DMS 273 (cell line): ENCODE results near the gene MMP20.

Experiments used
- DNase-seq: peaks from one replicate; lab custom pipeline; 2025; ENCODE audit not compliant: unreplicated experiment; lab: John Stamatoyannopoulos, UW

Gene MMP20

DNA sequence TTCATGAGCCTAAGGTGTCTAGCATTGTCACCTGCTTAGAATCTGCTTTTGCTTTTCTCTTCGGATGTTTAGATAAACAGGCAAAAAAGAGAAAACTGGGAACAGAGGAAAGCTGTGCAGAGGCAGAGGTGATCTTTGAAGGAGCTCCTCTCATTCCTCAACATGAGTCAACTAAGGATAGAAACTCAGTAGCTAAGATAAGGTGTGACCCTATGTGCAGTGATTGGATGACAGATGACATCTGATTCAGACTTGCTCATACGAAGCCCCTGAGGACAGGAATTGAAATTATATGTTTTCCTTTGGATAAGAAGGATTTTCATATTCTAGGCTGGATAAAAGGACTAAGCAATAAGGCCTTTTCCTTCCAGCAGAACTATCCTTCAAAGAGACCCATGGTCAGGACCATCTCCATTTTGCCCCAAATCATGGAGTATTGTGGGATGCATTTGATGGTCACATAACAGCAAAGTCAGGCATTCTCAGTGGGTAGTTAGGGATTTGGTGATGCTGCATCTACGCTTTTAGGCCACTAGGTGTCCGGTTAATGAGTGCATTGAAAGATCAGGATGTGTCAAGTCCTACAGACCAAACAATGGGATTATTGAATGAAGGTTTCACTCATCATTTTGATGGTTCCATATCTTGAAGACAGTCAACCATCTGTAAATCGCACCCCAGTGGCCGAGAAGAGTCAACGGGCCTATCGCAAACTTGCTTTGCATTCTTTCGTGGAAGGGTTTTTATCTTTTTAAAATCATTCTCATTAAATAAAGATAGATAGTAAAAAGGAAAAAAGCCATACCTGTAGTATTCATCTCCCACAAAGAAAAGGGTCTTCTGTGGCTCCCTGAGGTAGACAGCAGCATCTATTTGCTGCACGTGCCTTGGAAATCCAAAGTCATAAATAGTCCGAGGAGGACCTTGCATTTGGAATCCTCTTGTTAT lies 32.2 kb downstream of the MMP20 start:
- peak; percentile 25 for DNase-seq

DNA sequence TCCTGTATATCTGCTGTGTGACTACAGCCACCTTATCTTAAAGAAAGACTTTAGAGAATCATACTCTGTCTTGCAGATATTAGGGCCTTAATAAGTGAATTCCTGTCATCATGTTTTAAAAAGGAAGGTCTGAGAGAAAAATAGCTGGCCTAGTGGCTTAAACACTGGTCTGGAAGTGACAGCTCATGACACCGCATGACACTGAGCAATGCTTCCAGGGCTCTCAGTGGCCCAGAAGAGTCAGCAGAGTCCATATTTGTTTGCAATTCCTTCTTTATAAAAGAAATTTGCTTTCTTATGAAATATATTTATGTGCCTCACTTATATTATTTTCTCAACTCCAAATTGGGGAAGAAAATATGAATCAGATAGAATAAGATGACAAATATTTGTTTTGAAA lies 33.0 kb downstream of the MMP20 start:
- no peak for DNase-seq

DNA sequence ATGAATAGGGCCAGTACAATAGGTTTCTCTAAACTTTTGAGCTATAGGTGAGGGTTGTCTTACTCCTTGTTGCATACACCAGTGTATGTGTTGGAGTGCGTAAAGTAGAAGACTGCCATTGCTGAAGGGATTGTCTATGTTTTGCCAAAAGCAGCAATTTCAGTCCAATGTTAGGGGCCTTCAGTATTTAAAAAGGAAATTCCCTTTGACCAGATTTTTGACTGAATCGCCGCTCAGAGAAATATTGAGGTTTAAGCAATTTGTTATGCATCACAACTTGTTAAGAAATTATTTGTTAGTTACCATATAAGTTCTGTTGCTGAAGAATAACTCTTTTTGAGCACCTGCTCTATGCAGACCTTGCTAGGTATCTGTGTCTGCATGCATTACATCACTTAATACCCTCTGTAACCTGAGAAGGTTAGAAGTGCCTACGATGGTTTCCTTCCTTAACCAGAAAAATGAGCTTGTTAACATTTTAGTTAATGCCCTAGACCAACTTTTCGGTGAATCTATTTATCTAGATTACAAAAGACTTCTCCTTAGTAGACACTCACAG lies 33.9 kb downstream of the MMP20 start:
- DNase-seq: no peak

DNA sequence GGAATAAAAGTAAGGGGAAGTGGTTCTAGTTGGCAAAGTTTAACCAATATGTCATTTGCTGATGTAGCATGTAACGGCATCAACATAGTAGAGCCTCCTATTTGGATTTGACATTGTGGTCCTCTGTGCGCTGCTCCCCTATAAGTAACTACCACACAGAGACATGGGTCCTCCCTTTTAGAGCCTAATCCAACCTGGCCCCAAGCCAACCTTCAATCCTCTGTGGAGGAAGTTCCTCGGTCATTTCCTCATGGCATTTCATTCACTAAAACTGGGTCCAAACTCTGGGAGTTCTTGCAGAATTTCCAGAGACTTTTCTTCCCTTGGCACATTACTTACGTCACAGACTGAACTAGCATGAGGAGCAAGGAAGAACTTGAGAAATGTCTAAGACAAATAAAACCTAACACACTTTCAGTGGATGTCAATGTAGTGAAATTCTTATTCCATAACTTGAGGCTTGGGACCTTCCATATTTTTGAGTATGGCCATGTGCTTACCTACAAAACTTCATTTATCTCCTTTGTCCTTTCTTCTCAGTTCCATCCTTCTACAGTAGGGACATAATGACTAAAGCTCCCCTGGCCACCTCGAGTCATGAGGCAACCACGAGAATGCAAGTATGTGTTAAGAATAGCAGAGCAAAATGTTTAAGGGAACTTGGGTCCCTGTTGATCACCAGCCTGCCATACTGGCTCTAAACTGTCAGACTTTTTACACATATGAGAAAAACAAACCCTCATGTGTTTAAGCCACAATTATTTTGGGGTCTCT lies 34.7 kb downstream of the MMP20 start:
- DNase-seq: no peak

DNA sequence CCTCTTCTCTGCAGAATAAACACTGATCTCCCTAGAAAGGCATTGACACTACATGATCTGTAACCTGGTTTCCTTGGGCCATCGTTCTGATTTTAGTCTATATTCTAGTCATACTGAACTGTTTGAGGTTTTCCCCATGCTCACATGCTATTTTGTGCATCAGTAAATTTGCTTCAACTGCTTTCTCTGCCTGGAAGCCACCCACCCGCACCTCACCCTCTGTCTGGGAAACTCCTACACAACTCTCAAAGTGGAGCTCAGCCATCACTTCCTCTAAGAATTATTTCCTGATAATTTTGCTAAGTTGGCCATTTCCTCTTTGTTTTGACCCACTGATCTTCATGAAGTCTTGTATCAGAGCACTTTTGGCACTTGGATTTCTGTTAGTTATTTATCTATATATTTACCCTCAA lies 36.1 kb downstream of the MMP20 start:
- DNase-seq: no peak

DNA sequence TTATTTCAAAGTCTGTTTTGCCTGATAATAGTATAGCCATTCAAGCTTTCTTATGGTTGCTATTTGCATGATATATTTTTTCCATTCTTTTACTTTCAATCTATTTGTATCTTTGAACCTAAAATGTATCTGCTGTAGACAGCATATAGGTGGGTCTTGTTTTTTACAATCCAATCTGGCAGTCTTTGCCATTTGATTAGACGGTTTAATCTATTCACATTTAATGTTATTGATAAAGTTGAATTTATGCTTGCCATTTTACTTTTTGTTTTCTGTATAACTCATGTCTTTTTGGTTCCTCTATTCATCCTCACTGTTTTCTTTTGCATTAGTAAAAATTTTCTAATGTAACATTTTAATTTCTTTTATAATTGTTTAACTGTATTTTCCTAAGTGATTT lies 37.4 kb downstream of the MMP20 start:
- no peak for DNase-seq

DNA sequence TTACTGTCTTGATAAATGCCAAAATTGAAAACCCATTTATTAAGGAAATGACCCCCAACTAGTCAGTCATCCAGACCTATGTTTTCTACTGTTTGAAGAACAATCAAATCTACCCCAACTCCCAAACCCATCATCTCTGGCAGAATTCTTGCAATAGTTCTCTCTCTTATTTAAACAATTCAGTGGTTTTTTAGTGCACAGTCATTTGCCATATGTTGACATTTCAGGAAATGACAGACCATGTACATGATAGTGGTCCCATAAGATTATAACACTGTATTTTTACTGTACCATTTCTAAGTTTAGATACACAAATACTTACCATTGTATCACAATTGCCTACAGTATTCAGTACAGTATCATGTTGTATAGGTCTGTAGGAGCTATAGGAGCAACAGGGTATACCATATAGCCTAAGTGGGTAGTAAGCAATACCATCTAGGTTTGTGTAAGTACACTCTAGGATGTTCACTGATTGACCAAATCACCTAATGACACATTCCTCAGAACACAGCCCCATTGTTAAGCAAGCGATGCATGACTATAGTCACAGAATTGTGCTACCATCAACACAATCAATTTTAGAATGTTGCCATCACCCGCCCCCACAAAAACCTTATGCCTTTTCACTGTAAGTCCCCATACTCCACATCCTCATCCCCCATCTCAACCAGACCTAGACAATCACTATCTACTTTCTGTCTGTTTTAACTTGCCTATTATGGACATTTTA lies 41.8 kb downstream of the MMP20 start:
- no peak for DNase-seq

DNA sequence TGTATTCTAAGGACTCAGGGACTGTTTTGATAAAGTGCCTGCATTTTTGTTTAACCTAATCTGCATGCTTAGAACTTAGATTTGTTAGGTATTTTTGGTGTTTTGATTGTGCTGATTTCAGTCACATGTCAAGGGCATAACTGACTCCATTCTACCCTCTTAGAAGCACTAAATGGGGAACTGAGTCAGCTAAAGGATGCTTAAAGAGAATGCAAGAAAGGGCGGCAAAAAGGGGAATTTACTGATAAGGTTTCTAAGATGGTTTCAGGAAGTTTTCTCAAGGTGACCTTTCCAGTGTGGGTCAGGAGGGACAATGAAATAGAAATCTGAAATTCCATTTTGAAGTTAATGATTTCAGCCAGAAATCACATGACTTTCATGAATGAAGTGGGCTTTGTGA lies 43.0 kb downstream of the MMP20 start:
- DNase-seq: no peak

DNA sequence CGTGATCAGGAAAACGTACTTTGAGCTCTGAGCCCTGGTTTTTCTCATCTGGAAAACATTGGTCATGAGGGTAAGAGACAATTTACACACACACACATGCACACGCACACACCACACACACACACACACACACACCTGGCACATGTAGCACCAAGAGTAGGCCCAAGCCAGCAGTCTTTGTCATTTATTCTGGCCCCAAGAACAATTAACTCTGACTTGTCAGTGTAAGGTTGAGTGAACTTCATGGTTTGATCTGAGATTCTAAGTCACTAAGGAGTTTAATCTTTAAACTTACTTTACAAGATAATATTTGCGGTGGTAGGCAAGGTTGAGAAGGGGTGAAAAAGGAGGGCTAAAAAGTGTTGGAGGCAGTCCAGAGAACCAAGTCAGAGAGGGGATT lies 44.1 kb downstream of the MMP20 start:
- no peak for DNase-seq

DNA sequence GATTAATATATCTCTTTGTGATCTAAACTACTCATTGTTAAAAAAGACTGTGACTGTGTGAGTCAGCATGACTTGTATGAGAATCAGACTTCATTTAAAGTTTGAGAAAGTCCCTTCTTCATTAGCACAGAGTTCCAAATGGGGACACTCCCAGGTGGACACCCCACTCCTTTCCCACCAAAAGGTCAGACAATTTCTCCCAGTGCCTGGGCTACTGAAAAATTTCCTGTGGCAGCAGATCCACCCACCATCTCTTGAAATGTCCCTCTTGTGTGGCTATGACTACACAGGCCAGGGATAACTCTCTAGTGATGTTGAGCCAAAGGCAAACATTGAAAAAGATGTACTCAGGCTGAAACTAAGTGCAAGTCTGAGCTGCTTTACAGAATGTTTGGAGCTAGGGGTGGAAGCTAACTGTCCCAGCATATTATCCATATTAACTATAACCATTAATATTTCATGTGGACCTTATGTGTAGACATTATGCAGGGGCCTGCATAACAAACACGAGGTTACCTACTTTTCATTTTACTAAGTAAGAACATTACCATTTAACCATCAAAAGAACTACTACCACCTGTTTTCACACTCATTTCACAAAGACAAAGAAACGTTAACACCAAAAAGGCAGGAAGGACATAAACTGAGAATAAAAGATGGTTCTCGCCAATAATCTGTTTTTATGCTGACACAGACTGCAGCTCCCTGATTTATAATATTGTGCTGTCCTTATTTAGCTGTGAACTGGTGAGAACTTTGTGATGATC lies 44.8 kb downstream of the MMP20 start:
- no peak for DNase-seq

DNA sequence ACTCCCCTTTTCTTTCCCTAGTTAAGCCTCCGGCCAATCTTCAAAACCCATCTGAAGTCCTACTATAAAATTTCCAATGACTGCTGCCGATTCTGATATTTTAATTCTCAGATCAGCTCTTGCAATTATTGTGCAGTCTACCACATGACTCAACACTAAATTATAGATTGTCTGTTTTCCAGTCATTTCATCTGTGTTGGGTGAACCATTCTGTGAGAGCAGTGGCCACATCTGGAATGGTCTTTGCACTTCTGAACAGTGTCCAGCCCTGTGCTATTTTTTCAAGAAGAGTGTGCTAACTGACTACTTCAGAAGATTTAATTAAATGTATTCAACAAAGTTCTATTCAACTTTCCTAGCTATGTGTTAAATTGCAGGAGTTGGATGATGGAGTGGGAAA lies 47.4 kb downstream of the MMP20 start:
- no peak for DNase-seq

DNA sequence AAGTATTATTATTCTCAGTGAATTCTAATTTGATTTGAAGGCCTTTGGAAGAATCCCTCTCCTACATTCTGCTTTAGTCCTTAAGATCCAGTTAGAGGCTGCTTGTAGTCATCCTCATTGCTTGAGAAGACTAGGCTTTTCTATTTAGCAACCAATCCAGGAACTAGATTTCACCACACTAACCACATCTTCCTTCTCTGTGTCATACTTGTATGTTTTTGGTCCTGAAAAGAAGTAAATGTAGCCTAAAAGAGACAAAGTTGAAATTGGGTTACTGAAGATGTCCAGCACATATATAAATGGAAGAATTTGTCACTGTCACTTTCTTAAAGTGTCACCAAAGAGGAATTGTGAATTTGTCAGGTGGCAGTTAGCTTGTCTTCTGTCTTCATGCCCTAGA lies 48.0 kb downstream of the MMP20 start:
- no peak for DNase-seq

DNA sequence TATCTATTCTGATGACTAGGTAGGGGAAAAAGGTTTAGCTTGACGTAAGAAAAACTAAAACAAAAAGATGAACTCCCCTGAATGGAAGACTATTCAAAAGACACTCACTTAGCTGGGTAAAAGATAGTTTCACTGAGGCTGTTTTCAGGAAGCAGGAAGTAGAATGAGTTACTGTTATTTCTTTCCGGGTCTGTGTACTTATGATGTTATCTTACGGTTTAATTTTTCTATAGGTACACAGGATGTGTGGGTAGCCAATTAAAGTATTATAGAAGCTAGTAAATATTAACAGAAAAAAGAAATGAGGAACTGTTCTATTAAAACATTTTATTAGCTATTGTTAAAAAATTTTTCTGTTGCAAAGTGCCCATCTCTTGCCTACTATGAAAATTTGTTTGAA lies 48.8 kb downstream of the MMP20 start:
- DNase-seq: no peak

DNA sequence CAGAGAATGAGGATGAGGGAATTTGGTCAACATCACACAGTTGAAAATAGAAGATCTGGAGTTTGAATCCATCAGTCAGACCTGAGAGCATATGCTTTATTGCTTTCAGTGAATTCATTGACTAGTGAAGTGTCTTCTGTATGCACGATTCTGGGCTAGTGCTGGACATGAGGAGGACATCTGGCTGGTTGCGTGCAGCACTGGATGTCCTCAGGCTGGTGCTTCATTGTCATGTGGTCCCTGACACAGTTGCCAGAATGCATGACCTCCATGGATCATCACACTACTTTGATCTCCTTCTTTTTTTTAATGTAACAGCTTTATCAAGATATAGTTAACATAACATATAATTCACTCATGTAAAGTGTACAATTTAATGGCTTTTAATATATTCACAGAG lies 50.1 kb downstream of the MMP20 start:
- DNase-seq: no peak

DNA sequence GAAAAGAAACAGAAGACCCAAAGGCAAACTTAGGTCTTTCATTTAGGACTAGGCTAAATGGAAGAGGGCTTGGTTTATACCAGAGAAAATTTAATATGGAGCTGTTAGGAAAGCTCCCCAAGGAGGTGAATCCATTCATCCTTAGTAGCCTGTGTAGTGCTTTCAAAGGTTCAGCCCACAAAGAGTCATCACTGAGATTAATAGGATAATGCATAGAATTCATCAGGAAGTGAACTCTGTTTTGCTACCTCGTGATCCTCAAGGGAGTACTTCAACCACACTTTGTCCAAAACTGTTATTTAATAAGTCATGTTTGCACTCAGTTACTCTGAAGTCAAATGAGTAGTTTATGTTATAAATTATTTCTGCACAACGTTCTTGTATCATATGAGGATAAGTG lies 51.3 kb downstream of the MMP20 start:
- DNase-seq: no peak

DNA sequence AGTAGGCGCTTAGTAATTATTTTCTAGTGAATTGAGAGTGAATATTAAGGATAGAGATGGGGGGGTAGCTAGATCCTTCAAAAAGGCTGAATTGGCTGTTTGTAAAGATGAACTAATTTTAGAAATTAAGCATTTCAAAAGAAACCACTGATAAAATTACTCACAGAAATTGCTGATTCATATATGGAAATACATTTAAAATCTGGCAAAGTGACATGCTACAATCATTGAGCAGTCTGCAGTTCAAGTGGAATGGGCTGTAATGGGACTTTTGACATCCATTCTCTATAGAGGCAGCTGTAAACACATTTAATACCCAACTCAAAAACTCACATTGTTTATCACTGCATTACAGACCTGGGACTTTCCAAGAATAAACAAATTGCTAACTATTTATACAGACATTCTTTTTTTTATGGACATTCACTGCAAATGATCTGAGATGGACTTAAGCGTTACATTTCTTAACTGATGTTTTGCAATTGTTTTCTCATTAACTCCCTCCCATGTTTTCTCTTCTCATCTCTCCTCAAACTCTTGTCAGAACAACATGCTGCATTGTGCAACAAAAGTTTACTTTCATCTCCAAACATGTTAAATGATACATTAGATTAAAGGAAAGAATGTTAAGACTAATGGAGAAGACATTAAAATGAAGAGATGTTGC lies 52.4 kb downstream of the MMP20 start:
- DNase-seq: no peak

DNA sequence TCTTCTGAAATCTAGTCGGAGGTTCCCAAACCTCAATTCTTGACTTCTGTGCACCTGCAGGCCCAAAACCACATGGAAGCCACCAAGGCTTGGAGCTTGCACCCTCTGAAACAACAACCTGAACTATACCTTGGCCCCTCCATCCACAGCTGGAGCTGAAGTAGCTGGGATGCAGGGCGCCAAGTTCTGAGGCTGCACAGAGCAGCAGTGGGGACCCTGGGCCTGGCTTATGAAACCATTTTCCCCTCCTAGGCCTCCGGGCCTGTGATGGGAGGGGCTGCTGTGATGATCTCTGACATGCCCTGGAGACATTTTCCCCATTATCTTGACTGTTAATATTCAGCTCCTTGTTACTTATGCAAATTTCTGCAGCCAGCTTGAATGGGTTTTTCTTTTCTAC lies 56.3 kb downstream of the MMP20 start:
- DNase-seq: no peak

DNA sequence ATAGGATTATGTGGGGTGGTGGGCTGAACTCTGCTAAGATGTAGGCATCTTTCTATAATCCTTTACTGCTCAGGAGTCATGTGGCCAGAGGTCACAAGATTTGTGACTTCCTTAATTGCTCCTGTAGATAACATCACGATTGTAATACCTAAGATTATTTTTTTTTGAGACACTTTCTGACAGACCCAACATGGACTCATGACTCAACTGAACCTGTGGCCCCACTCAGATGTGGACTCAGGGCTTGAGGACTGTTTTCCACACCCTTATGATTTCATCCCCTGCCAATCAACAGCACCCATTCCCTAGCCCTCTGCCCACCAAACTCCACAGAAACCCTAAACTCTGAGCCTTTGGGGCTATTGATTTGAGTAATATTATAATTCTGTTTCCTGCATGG lies 59.0 kb downstream of the MMP20 start:
- DNase-seq: no peak

DNA sequence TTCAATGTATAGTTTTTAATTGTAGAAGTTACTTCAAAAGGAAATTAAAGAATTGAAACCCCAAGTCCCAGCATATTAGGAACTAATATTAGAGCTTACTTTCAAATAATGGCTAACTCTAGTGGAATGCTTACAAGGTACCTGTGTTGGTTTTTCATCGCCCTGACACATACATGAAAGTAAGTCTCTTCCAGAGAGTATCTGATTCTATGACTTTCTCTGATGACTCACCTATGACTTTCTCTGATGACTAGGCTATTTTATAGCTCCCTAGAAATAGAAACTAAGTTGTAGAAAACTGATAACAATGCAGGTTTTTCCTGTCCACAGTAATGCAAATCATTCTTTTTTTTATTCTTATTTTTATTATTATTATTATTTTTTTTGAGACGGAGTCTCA lies 61.0 kb downstream of the MMP20 start:
- no peak for DNase-seq

DNA sequence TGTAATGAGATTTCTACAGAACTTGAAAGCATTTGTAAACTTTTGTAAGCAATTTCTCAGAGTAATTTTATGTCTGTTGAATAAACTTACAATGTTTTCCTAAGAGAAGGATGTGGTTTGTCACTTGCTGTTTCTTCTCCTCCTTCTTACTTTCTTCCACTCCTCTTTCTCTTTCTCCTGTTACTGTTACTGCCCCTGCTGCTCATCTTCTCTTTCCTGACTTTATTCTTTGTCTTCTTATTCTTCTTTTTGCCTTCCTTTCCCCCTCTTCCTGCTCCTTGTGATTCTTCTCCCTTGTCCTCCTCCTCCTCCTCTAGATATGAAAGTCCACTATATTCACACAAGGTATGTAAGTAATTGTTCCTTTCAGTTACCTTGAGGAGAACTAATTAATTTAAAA lies 63.5 kb downstream of the MMP20 start:
- DNase-seq: no peak
